Heart left ventricle (tissue), 16 donors: ENCODE data around the gene RAB40C. TPM values are rescaled to one million over a fixed set of nuclear protein-coding genes. Genes with fewer than 3 reads are reported as not detected.

Experiments used
- ATAC-seq, 4 donors: fragments of 200-7000 bp; cut with Tn5 transposase; one replicate each; pipeline ENCODE4 v1.9.1; 2020 to 2022; ENCODE audit warnings: moderate library complexity in 4 of 4, mild to moderate bottlenecking in 3 of 4, moderate number of reproducible peaks in 1 of 4
- DNase-seq, 5 donors: peaks; one replicate each; pipeline ENCODE4 v3.0.0-alpha.2; 2020
- H3K27ac ChIP-seq, 12 donors: fragments of 200-600 bp; sonication (generic) in 4 of 12; one replicate each; pipeline versions ENCODE4 v1.5.0 to v1.8.0; 2016 to 2022; ENCODE audit warnings: mild to moderate bottlenecking in 2 of 12
- H3K27me3 ChIP-seq, 9 donors: fragments of 200-600 bp; sonication (generic) in 2 of 9; one replicate each; pipeline versions ENCODE4 v1.5.1 to v1.8.0; 2016 to 2022; ENCODE audit warnings: mild to moderate bottlenecking in 3 of 9
- H3K36me3 ChIP-seq, 9 donors: fragments of 200-600 bp; sonication (generic) in 2 of 9; one replicate each; pipeline versions ENCODE4 v1.5.0 to v1.8.0; 2018 to 2022; ENCODE audit warnings: mild to moderate bottlenecking in 2 of 9
- H3K4me1 ChIP-seq, 12 donors: fragments of 200-600 bp; sonication (generic) in 4 of 12; one replicate each; pipeline versions ENCODE4 v1.5.0 to v1.8.0; 2016 to 2022; ENCODE audit warnings: mild to moderate bottlenecking in 3 of 12
- H3K4me3 ChIP-seq, 12 donors: fragments of 200-600 bp; sonication (generic) in 4 of 12; one replicate each; pipeline versions ENCODE4 v1.5.0 to v1.8.0; 2017 to 2022; ENCODE audit warnings: mild to moderate bottlenecking in 9 of 12, moderate library complexity in 4 of 12
- H3K9me3 ChIP-seq, 12 donors: fragments of 200-600 bp; sonication (generic) in 4 of 12; one replicate each; pipeline versions ENCODE4 v1.5.0 to v1.8.0; 2016 to 2022; ENCODE audit warnings: mild to moderate bottlenecking in 1 of 12
- CTCF ChIP-seq, 12 donors: fragments of 200-600 bp; sonication (generic) in 4 of 12; IDR thresholded peaks; one replicate each; pipeline versions ENCODE4 v1.5.0 to v1.8.0; 2018 to 2022; ENCODE audit warnings: antibody characterized with exemption in 12 of 12, mild to moderate bottlenecking in 5 of 12
- POLR2A ChIP-seq, 2 donors: fragments of 450-650 bp; IDR thresholded peaks; one replicate each; pipeline ENCODE4 v1.6.1; 2017; ENCODE audit warnings: antibody characterized with exemption in 2 of 2, mild to moderate bottlenecking in 2 of 2, moderate library complexity in 2 of 2
- WGBS, 4 donors: extraction: QIAGEN DNeasy Blood & Tissue Kit in 2 of 4; methylation state at CpG; one replicate each; pipeline versions ENCODE4 v1.1.5 to v1.1.7; 2013 to 2018; 5-methylcytosine and 5-hydroxymethylcytosine counted together
- intact Hi-C, 10 donors: fragments of 100-400 bp; cut with DNase I; formaldehyde crosslinking; loops; one replicate each; pipeline versions ENCODE4 v1.11.1 to v1.14.2; 2022
- polyA plus RNA-seq, 2 donors: library from polyadenylated mRNA; stranded (reverse); fragments of 200-250 nt; gene quantifications; one replicate each; pipeline ENCODE4 v1.2.3, GENCODE V29; 2013
- total RNA-seq, 9 donors: library from RNA; depleted of rRNA in 2 of 9; stranded (reverse); fragments of >200 nt in 2 of 9; fragmentation: NEBNext Ultra II Directional in 3 of 9; extraction: Animal tissue kit (Norgen Biotek cat#: 25700) in 3 of 9; gene quantifications; one replicate each; pipeline versions ENCODE4 v1.1.0 to v1.2.4, GENCODE V29; 2016 to 2023
- donor health status: ischemic (EF 13 %, LVEDD 7.1; RV severe dilation, severe dysfunction).
- donor health status: healthy with polysubstance abuse.
- donor health status: DM: no; HTN: yes; CAD: no.
- donor health status: DM: no; HTN: no; CAD: no.
- donor health status: ischemic (EF 25% LVEDD 6.9; RV normal size, moderate dysfunction).
- donor health status: ischemic (EF 25% LVEDD 5.7; RV mildly dilated, moderate dysfunction).
- donor health status: healthy.
- donor health status: DM: yes; HTN: yes; CAD: no.
- donor health status: ischemic (EF 35%, LVEDD 5.7; RV mildly dilated, moderate dysfunction).
- donor health status: nonischemic (EF 11% LVEDD 7.7; RV severe dilation, severe dysfunction).
- donor health status: DM: yes; HTN: yes; CAD: no.
- donor health status: PGD.
- donor health status: ischemic (EF 29% LVEDD 5.4; RV normal size, mild dysfunction).
- donor health status: nonischemic (EF 23%, LVEDD 6.1; RV moderate dilation, normal function).

RAB40C gene
- total and polyA plus RNA-seq, 11 donors: 10.2 to 22.0 (median 12.8) TPM

GRCh38 chr16:580141-580945 is 9.5 kb upstream of the RAB40C start:
- Histone ChIP-seq H3K4me3 (no peak overlapping the region), H3K36me3 (peaks cover 0 to 16% (median 5%) of the 10 kb centered on the region in 9 donors), H3K27me3 (no peaks in the 10 kb centered on the region), H3K9me3 (no peaks in the 10 kb centered on the region), H3K27ac (no peak overlapping the region), H3K4me1 (peaks cover 0 to 24% (median under 1%) of the 10 kb centered on the region in 12 donors)
- WGBS, 4 donors: 90 to 94% (median 93%) methylated on average over 22 to 27 of the region's 27 CpGs
- TF ChIP-seq CTCF (IDR thresholded peaks at IDR 0.05) (no peak), POLR2A (IDR thresholded peaks at IDR 0.05) (no peak)
- ATAC-seq (no peak), DNase-seq (no peak)
- intact Hi-C loops: loop anchor here in 6 of 10 donors (2.0 to 10.0 kb wide), 4 partner anchors 64 to 82 kb away; partner anchors contain the start of genes MCRIP2 (in 2 of the 6) and WDR90 (in 2 of the 6)

GRCh38 chr16:580946-581498 is 8.8 kb upstream of the RAB40C start:
- no peaks in the 10 kb centered on the region for H3K27me3 ChIP-seq
- no peak for DNase-seq
- no peak overlapping the region for H3K27ac ChIP-seq
- 95 to 98% (median 96%) methylated on average over 16 to 19 of the region's 19 CpGs for WGBS, 4 donors
- peaks cover 0 to 28% (median 2%) of the 10 kb centered on the region in 12 donors for H3K4me1 ChIP-seq
- peaks cover 0 to 9% (median 0%) of the 10 kb centered on the region in 9 donors for H3K36me3 ChIP-seq
- H3K4me3 ChIP-seq: no peak overlapping the region
- intact Hi-C loops: loop anchor here in 6 of 10 donors (2.0 to 10.0 kb wide), 4 partner anchors 64 to 81 kb away; partner anchors contain the start of genes MCRIP2 (in 2 of the 6) and WDR90 (in 2 of the 6)
- H3K9me3 ChIP-seq: no peaks in the 10 kb centered on the region
- TF ChIP-seq CTCF (IDR thresholded peaks at IDR 0.05) (no peak), POLR2A (IDR thresholded peaks at IDR 0.05) (no peak)
- no peak for ATAC-seq

- Histone ChIP-seq H3K4me1 (peaks cover 0 to 39% (median 7%) of the 10 kb centered on the region in 12 donors), H3K27ac (no peak overlapping the region), H3K4me3 (no peak overlapping the region), H3K27me3 (no peaks in the 10 kb centered on the region), H3K36me3 (peaks cover 0 to 8% (median 0%) of the 10 kb centered on the region in 9 donors), H3K9me3 (no peaks in the 10 kb centered on the region)
- no peak for DNase-seq
- no peak for ATAC-seq
- intact Hi-C loops: loop anchor here in 5 of 10 donors (5.0 to 10.0 kb wide), 3 partner anchors 63 to 80 kb away; partner anchors contain the start of genes MCRIP2 (in 2 of the 5) and WDR90 (in 2 of the 5)
- 84 to 93% (median 91%) methylated on average over 2 to 18 of the region's 18 CpGs for WGBS, 4 donors
- TF ChIP-seq POLR2A (IDR thresholded peaks at IDR 0.05) (no peak), CTCF (IDR thresholded peaks at IDR 0.05) (no peak)
Observed at GRCh38 chr16:582218-582613, 7.7 kb upstream of the RAB40C start.
